Right ventricle myocardium inferior (tissue), 1 donor: ENCODE results near the gene ATP5MK. TPM values are rescaled to one million over a fixed set of nuclear protein-coding genes. Genes with fewer than 3 reads are reported as not detected.
A peak's percentile ranks its signal among the peaks of the same experiment; 100 is the strongest.
"Not testable (repeated sequence)": the region's sequence is repeated elsewhere in the genome, so short reads cannot be mapped to it uniquely, and the experiment has no call there.

Source experiments
- ATAC-seq: fragments of 200-7000 bp; cut with Tn5 transposase; one replicate; pipeline ENCODE4 v1.9.1; 2020; ENCODE audit warnings: mild to moderate bottlenecking, moderate library complexity
- DNase-seq: peaks from one replicate; pipeline ENCODE4 v3.0.0; 2021; ENCODE audit errors: missing footprints
- intact Hi-C: fragments of 100-400 bp; cut with DNase I; formaldehyde crosslinking; loops from one replicate; pipeline ENCODE4 v1.11.0; 2022
- total RNA-seq: library from RNA; stranded (reverse); fragmentation: NEBNext Ultra II Directional; extraction: Animal tissue kit (Norgen Biotek cat#: 25700); gene quantifications from one replicate; pipeline ENCODE4 v1.2.1, GENCODE V29; 2021
- donor health status: DM: no; HTN: yes; CAD: no; lungs with severe emphysema.

Gene ATP5MK
- total RNA-seq, 1 donor from 2014 or later, result 1,179 TPM

DNA sequence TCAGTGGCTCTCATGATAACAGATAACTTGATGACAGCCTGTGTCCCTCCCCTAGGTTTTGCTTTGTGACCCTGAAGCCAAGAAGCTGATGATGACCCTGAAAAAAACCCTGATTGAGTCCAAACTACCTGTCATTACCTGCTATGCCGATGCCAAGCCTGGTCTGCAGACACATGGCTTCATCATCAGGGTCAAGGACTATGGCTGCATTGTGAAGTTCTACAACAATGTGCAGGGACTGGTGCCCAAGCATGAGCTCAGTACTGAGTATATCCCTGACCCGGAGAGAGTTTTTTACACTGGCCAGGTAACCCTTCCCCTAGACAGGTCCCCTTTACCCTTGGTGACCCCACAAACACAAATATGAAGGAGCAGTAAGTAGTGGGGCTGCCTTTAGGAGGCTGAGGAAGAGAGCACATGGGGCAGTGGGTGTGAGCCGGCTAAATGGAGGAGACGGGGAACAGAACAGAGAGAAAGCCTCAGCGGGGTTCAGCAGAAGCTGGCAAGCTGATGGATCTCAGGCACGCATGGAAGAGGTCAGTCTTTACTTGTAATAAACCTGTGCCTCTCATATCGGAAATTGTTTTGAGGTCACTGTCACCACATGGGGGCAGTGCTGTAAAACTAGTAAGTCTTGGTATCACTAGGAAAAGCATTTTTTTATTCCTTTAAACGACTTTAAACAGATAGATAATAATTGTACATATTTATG is 20.3 kb upstream of the ATP5MK start:
- DNase-seq (no peak), ATAC-seq (peak; percentile 58)
- intact Hi-C loops, result loop anchor here (5.0 kb wide), 1 partner anchor 176 kb away; no protein-coding TSS in a partner anchor

DNA sequence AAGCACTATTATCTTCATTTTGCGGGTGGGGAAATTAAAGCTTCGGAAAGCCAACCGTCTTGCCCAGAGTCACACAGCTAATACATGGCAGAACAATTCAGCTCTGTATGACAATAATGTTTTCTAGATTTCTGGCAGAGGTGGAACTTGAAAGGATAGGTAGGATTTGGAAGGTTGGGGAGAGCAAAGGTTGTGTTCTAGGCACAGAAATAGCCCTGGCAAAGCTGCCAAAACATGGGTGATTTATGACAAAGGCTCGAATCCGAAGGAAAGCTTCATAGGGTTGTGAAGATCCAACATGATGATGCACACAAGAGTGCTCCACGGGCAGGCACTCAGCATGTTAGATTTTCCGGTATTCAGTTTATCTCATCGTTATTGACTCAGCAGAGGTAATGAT is 19.3 kb upstream of the ATP5MK start:
- ATAC-seq (no peak), DNase-seq (no peak)
- intact Hi-C loops, result loop anchor here (5.0 kb wide), 1 partner anchor 177 kb away; no protein-coding TSS in a partner anchor

DNA sequence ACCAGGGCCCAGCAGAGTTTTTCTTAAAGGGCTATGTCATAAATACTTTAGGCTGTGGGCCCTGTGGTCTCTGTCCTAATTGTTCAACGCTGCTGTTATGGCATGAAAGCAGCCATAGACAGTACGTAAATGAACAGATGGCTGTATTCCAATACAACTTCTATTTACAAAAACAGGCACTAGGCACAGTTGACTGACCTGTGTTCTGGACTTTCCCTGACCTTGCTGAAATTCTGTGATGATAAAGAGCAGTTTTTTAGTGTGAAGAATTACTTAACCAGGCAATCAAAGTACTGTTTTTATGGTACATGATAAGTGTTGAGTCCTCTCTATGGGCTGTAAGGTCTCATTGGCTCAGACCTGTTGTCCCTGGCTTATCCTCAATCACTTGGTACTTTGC is 17.3 kb upstream of the ATP5MK start:
- intact Hi-C loops, result no loop called here
- no peak for DNase-seq
- no peak for ATAC-seq

DNA sequence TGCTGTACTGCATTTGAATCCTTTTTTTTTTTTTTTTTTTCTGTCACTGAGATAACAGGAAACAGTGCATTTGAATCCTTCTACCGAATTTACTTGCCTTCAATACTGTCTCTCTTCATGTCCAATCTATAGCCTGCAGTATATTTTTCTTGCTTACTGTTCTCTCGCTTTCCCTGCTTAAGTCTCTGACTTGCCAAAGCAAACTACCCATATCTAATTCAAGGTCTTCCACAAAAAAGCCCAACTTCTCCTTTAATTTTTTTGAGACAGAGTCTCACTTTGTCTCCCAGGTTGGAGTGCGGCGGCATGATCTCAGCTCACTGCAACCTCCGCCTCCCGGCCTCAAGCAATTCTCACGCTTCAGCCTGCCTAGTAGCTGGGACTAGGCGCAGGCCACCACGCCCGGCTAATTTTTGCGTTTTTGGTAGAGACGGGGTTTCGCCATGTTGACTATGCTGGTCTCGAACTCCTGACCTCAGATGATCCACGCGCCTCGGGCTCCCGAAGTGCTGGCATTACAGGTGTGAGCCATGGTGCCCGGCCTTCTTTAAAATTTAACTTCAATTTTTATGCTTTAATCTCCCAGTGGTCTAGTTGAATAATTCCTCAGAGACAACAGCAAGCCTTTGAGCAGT is 1.0 kb upstream of the ATP5MK start:
- ATAC-seq (no peak), DNase-seq (no peak)
- intact Hi-C loops, result no loop called here

DNA sequence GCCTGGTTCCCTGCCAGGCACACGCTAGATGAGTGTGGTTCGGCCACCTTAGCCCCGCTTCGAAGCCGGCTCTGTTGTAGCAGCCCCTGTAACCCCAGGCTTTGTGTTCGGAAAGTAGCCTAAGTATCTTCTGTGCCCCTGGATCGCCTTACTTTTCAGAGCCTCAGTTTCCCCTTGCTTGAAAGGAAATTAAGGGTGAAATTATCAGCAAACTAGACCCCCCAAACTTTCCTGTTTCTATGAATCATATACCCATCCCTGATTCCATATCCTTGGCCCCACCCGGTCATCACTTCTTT is 463 bp upstream of the ATP5MK start:
- no peak for ATAC-seq
- intact Hi-C loops, result loop anchor here (1.0 kb wide), 1 partner anchor 29 kb away; the partner anchor contains the start of gene TAF5

DNA sequence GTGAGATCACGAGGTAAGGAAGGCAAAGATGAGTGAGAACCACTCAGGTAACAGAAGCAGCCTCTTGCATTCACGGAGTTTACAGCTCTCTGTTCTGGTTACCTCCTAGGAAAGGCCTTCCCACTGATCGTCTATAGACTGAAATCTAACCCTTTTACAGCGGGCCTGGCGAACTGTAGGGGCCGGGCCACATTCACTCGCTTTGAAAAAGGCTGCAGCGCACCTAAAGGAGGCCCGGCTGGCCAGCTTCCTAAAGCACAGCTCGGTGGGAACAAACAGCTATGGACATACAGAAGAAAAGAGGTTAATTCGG is 565 bp downstream of the ATP5MK start:
- intact Hi-C loops, result loop anchor here (1.0 kb wide), 1 partner anchor 28 kb away; the partner anchor contains the start of gene TAF5
- no peak for ATAC-seq
- no peak for DNase-seq

More for the DNA sequence above, 463 bp upstream of the ATP5MK start:
- DNase-seq, result no peak

DNA sequence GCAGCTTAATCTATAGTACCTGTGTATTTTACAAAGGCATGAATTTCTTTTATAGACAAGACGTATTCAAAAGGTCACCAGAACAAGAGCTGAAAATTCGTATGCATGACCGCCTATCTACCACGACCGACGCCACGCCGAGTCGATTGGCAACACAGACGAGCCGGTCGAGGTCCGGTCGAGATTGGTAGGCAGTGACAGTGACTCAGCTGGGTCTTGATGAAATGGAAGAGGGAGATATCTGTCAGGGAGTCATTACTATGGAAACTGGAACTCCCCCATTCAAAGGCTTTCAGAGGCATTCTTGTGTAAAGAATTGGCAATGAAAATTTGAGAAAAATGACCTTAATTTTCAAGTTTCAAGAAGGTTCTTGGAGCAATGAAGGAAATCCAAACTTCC is 2.1 kb downstream of the ATP5MK start:
- intact Hi-C loops, result no loop called here
- DNase-seq (no peak), ATAC-seq (no peak)

DNA sequence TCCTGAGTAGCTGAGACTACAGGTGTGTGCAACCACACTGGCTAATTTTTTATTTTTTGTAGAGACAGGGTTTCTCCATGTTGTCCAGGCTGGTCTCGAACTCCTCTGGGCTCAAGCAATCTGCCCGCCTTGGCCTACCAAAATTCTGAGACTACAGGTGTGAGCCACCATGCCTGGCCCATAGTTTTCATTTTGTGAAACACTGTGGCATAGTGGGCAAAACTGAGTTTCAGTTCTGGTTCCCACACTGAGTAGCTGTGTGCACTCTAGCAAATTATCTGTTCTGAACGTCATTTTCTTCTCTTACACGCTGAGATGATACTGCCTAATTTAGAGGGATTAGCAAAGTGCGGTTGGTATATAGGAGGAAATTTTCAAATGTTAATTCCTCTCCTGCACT is 13.5 kb downstream of the ATP5MK start:
- intact Hi-C loops, result no loop called here
- ATAC-seq (no peak), DNase-seq (no peak)

DNA sequence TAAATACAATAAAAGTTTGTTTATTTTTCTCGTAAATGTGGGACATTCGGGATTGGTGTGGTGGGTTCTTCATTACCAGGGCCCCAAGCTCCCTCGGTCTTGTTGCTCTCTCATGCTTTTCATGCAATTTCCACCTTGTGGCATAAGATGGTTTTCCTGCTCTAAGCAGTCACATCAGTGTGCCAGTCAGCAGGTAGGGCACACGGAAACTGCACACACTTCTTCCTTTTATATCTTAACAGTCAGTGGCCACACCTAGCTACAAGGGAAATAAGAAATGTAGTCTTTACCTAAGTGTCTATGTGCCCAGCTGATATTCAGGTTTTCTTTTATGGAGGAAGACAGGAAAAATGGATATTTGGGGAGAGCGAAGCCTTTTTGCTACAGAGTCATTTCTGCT is 22.0 kb downstream of the ATP5MK start:
- DNase-seq (no peak), ATAC-seq (no peak)
- intact Hi-C loops, result no loop called here

DNA sequence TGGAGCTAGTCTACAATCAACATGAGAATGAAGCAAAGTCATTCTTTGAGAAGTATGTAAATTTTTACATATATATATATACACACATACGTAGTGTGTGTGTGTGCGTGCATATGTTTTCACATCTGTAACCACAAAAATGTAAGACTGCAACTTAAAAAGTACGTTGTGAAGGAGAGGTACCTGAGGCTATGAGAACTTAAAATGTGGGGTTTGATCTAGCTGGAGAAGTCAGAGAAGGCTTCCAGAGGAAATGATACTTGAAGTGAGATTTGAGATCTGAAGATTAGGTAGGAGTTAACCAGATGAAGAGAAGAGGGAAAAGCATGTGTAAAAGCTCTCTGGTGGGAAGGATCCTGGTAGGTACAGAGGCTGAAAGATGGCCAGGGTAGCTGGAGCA is 22.7 kb downstream of the ATP5MK start:
- no peak for ATAC-seq

DNA sequence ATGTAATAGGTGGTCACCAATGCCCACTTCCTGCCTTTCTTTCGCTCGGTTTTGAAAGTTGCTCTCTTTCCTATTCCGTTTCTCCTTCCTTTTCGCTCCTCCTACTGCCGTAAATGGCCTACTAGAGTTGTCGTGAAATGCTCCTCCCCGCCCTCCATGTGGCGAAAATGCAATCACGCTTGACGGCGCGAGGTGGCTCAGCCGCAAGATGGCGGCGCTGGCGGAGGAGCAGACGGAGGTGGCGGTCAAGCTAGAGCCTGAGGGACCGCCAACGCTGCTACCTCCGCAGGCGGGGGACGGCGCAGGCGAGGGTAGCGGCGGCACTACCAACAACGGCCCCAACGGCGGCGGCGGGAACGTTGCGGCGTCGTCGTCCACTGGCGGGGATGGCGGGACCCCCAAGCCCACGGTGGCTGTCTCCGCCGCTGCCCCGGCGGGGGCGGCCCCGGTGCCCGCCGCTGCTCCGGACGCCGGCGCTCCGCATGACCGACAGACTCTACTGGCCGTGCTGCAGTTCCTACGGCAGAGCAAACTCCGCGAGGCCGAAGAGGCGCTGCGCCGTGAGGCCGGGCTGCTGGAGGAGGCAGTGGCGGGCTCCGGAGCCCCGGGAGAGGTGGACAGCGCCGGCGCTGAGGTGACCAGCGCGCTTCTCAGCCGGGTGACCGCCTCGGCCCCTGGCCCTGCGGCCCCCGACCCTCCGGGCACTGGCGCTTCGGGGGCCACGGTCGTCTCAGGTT is 28.3 kb downstream of the ATP5MK start, which contains the start of gene TAF5:
TAF5 (plus strand) TSS at position 195 of the 737 bp plus-strand sequence; CDS start at position 209, 14 bp downstream.
- DNase-seq (peak; percentile 95), ATAC-seq (peak; percentile 90)
- intact Hi-C loops, result loop anchor here (1.0 to 10.0 kb wide), 3 partner anchors 28 to 453 kb away; partner anchors contain the start of genes ATP5MK, CNNM2, NT5C2 and PDCD11

More for the DNA sequence above, 22.7 kb downstream of the ATP5MK start:
- intact Hi-C loops, result no loop called here
- DNase-seq, result no peak

DNA sequence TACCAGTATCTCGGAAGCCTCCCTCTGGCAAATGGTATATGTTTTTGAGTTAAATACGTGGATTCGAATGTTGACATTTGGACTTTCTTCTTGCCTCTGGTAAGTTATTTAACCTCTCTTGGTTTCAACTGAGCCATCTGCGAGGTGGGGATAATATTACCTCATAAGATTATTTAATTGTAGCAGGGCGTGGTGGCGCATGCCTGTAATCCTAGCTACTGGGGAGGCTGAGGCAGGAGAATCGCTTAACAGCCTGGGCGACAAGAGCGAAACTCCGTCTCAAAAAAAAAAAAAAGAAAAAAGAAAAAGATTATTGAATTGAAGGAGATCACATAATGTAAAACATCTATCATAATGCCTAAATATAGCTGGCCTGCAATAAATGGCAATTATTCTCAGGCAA is 28.9 kb downstream of the ATP5MK start:
- ATAC-seq (no peak), DNase-seq (no peak)
- intact Hi-C loops, result loop anchor here (1.0 to 10.0 kb wide), 3 partner anchors 29 to 453 kb away; partner anchors contain the start of genes ATP5MK, CNNM2, NT5C2 and PDCD11

DNA sequence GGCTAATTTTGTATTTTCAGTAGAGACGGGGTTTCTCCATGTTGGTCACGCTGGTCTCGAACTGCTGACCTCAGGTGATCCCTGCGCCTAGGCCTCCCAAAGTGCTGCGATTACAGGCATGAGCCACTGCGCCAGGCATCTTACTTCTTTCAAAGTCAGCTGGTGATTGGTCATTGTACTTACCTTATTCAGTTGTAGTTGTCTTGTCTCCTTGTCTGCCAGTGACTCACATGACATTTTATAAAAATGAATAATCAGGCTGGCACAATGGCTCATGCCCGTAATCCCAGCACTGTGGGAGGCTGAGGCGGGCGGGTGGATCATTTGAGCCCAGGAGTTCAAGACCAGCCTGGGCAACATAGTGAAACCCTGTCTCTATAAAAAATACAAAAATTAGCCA is 35.5 kb downstream of the ATP5MK start:
- ATAC-seq, DNase-seq: not testable (repeated sequence)
- intact Hi-C loops, result loop anchor here (10.0 kb wide), 2 partner anchors 166 to 446 kb away; partner anchors contain the start of genes CNNM2 and NT5C2

DNA sequence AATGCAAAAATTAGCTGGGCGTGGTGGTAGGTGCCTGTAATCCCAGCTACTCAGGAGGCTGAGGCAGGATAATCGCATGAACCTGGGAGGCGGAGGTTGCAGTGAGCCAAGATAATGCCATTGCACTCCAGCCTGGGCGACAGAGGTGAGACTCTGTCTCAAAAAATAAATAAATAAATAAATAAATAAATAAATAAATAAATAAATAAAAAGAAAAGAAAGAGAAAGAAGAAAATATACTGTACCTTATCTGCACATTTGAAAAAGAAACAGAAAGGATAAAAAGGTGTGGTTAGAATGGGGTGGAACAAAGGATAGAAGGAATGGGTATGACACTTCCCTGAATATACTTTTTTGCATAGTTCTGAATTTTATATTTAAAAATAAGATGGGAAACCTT is 36.8 kb downstream of the ATP5MK start:
- ATAC-seq, DNase-seq, intact Hi-C loops: not testable (repeated sequence)

DNA sequence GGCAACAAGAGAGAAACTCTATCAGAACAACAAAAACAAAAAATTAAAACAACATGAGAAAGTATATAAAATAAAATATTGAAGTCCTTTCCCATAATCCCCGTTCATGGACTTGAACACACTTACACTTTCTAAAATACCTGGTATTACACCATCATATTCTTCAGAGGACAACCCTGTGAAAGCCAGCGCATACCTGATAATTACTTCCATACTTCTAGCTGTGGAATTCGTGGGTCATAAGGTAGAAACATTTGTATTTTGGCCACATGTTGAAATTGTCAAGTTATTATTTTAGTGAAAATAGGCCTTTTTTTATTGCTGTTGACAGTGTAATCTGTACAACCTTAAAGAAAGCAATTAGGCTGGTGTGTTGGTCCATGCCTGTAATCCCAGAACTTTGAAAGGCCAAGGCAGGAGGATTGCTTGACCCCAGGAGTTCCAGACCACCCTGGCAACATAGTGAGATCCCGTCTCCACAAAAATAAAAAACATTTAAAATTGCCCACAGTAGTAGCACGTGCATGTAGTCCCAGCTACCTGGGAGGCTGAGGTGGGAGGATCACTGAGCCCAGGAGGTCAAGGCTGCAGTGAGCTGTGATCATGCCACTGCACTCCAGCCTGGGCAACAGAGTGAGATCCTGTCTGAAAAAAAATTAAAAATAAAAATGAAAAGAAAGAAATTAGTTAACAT is 40.2 kb downstream of the ATP5MK start:
- intact Hi-C loops, result no loop called here

DNA sequence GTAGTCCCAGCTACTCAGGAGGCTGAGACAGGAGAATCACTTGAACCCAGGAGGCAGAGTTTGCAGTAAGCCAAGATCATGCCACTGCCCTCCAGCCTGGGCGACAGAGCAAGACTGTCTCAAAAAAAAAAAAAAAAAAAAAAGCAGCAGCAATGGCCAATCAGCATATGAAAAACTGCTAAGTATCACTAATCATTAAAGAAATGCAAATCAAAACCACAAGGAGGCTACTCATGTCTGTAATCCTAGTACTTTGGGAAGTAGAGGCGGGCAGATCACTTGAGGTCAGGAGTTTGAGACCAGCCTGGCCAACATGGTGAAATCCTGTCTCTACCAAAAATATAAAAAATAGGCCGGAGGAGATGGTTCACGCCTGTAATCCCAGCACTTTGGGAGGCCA is 41.7 kb downstream of the ATP5MK start:
- not testable (repeated sequence) for ATAC-seq, DNase-seq

More for the DNA sequence above, 40.2 kb downstream of the ATP5MK start:
- ATAC-seq (no peak), DNase-seq (no peak)

DNA sequence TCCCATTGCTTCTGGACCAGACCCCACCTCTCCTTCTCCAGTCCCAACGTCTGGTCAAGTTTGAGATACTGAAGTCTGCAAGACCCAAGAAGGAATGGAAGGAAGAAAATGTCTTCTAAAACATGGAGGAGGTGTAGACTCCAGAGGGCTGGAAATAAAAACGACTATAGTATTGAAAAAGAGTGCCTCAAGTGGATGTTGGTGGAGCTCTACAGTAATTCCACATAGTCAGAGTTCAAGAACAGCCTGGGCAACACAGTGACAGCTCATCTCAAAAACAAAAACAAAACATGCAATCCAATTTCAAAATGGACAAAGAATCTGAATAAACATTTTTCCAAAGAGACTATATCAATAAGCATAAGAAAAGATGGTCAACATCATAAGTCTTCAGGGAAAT is 43.0 kb downstream of the ATP5MK start:
- ATAC-seq, result no peak
- intact Hi-C loops, result no loop called here

More for the DNA sequence above, 41.7 kb downstream of the ATP5MK start:
- intact Hi-C loops, result not testable (repeated sequence)

DNA sequence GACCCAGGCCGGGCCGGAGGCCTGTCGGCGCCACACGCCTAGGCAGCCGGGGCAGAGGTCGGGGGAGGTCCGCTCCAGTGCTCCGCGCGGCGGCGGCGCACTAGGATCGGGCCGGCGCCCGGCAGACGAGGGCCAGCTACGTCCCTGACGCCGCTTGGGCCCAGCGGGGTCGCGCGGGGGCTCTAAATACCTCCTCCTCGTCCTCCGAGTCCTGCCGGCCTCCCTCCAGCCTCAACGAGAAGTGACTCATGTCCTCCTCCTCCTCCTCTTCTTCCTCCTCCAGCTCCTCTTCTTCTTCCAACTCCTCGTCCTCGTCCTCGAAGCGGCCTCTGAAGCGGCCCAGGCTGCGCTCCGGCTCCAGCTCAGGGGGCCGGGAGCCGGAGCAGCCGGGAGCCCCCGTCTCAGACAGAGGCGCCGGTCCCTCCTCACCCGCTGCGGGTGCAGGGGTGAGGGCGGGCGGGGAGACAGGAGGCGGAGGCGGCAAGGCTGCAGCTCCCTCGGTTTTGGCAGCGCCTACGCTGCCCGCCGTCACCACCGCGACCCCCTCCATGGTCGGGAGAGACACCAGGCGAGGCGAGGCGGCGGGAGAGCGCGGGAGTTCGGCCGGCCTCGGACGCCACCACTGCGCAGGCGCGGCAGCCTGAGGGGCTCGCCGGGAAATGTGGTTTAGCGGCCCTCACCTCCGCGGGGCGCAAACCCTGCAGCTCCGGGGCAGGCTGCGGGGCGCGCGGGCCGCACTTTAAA is 45.6 kb downstream of the ATP5MK start, which contains the start of gene PCGF6:
PCGF6 (minus strand) TSS at position 624 of the 744 bp plus-strand sequence; CDS start at position 550, 74 bp downstream.
- peak; percentile 97 for ATAC-seq
- DNase-seq, result peak; percentile 90
- intact Hi-C loops, result no loop called here

More for the DNA sequence above, 43.0 kb downstream of the ATP5MK start:
- DNase-seq, result no peak
